Kidney (tissue), 14 donors: ENCODE results near the gene CLIC5. TPM values are rescaled to one million over a fixed set of nuclear protein-coding genes. Genes with fewer than 3 reads are reported as not detected.

Experiments used
- DNase-seq, 5 donors: peaks; one replicate each; pipeline ENCODE4 v3.0.0-alpha.2; 2013 to 2020
- FAIRE-seq: peaks from 2 replicates; lab custom pipeline; 2012; peaks lifted over from hg19 to GRCh38; lab: Jason Lieb, UNC
- H3K27ac ChIP-seq, 2 donors: one replicate each; pipeline ENCODE4 v1.7.0; 2013; ENCODE audit warnings: low read depth in 2 of 2, low read length in 2 of 2, inconsistent platforms in 1 of 2
- H3K27me3 ChIP-seq: one replicate; pipeline ENCODE4 v1.7.1; 2013; ENCODE audit warnings: low read length, inconsistent platforms; ENCODE audit not compliant: control insufficient read depth, insufficient read depth
- H3K36me3 ChIP-seq, 3 donors: one replicate each; pipeline versions ENCODE4 v1.7.0 to v1.7.1; 2013; ENCODE audit warnings: low read length in 3 of 3, control low read depth in 1 of 3, inconsistent platforms in 1 of 3; ENCODE audit not compliant: insufficient read depth in 3 of 3, control insufficient read depth in 2 of 3
- H3K4me1 ChIP-seq, 3 donors: one replicate each; pipeline versions ENCODE4 v1.7.0 to v1.7.1; 2013; ENCODE audit warnings: low read length in 3 of 3, inconsistent platforms in 1 of 3, low read depth in 1 of 3; ENCODE audit not compliant: control insufficient read depth in 2 of 3, insufficient read depth in 2 of 3
- H3K4me3 ChIP-seq, 3 donors: one replicate each; pipeline versions ENCODE4 v1.7.0 to v1.8.1; 2013; ENCODE audit warnings: low read length in 3 of 3, control low read depth in 1 of 3, inconsistent platforms in 1 of 3
- H3K9ac ChIP-seq, 3 donors: one replicate each; pipeline versions ENCODE4 v1.7.0 to v1.7.1; 2013; ENCODE audit warnings: low read length in 3 of 3, control low read depth in 1 of 3, inconsistent platforms in 1 of 3
- H3K9me3 ChIP-seq, 3 donors: one replicate each; pipeline versions ENCODE4 v1.7.0 to v1.7.1; 2013; ENCODE audit warnings: low read length in 3 of 3, control low read depth in 1 of 3, inconsistent platforms in 1 of 3; ENCODE audit not compliant: control insufficient read depth in 2 of 3, insufficient read depth in 1 of 3
- CTCF ChIP-seq: IDR thresholded peaks from 3 replicates; pipeline ENCODE4 v1.5.1; 2012; ENCODE audit warnings: mild to moderate bottlenecking, moderate library complexity, borderline replicate concordance; ENCODE audit not compliant: insufficient read depth; ENCODE audit errors: extremely low read depth
- intact Hi-C: fragments of 100-400 bp; cut with DNase I; formaldehyde crosslinking; loops from one replicate; pipeline ENCODE4 v1.11.1; 2022
- polyA plus RNA-seq: library from polyadenylated mRNA; stranded (reverse); fragments of 350-450 nt; fragmentation: Illumina TruSeq; extraction: RNeasy Lipid Tissue Mini Kit (QIAGEN cat#74804); gene quantifications from one replicate; pipeline ENCODE4 v1.2.3, GENCODE V29; 2014; ENCODE audit warnings: low read depth, low replicate concordance; ENCODE audit not compliant: insufficient read depth
- total RNA-seq: library from RNA; stranded (reverse); fragmentation: NEBNext Ultra II Directional; extraction: Animal tissue kit (Norgen Biotek cat#: 25700); gene quantifications from one replicate; pipeline ENCODE4 v1.2.1, GENCODE V29; 2021
- donor health status: control.
- donor health status: control.
- donor health status: control.
- donor health status: control.
- donor health status: control.
- donor health status: DM: yes; HTN: yes; CAD: no.
- donor health status: Normal renal cell carcinoma (clear cell type).

CLIC5 gene
- total and polyA plus RNA-seq, 2 donors from 2014 or later: 7.4 to 54.3 TPM

- intact Hi-C loops: no loop called here
- TF ChIP-seq CTCF: no peak
- Histone ChIP-seq H3K27me3 (no peaks in the 10 kb centered on the region), H3K4me3 (no peak overlapping the region), H3K9me3 (no peaks in the 10 kb centered on the region), H3K36me3 (no peaks in the 10 kb centered on the region), H3K4me1 (peaks cover 0 to 10% (median 0%) of the 10 kb centered on the region in 3 donors), H3K9ac (no peak overlapping the region), H3K27ac (no peak overlapping the region)
- FAIRE-seq (no peak), DNase-seq (no peak)
These were observed 41.4 kb upstream of the CLIC5 start for GRCh38 chr6:46056906-46057529.

GRCh38 chr6:46054516-46054915 lies 38.9 kb upstream of the CLIC5 start:
- Histone ChIP-seq H3K27ac (no peak overlapping the region), H3K4me3 (no peak overlapping the region), H3K36me3 (no peaks in the 10 kb centered on the region), H3K27me3 (no peaks in the 10 kb centered on the region), H3K4me1 (peaks cover 0 to 10% (median 0%) of the 10 kb centered on the region in 3 donors), H3K9me3 (no peaks in the 10 kb centered on the region), H3K9ac (no peak overlapping the region)
- TF ChIP-seq CTCF: no peak
- intact Hi-C loops: no loop called here
- FAIRE-seq (no peak), DNase-seq (no peak)

GRCh38 chr6:46053039-46053933 lies 37.6 kb upstream of the CLIC5 start:
- DNase-seq (peak in 2 of 5 donors; percentile 28 to 55), FAIRE-seq (no peak)
- Histone ChIP-seq H3K4me3 (no peak overlapping the region), H3K9me3 (no peaks in the 10 kb centered on the region), H3K4me1 (peaks cover 0 to 10% (median 0%) of the 10 kb centered on the region in 3 donors), H3K27me3 (no peaks in the 10 kb centered on the region), H3K9ac (no peak overlapping the region), H3K36me3 (no peaks in the 10 kb centered on the region), H3K27ac (peak overlapping the region; percentile 46 to 71)
- intact Hi-C loops: no loop called here
- TF ChIP-seq CTCF: no peak
